Thymus (tissue), 11 donors: ENCODE data around the gene AZI2. TPM values are rescaled to one million over a fixed set of nuclear protein-coding genes. Genes with fewer than 3 reads are reported as not detected.
A peak's percentile ranks its signal among the peaks of the same experiment; 100 is the strongest.

Source experiments
- DNase-seq, 9 donors: peaks; one replicate each; pipeline ENCODE4 v3.0.0-alpha.2; 2013; ENCODE audit warnings: low spot score in 9 of 9, low read depth in 6 of 9, missing footprints in 1 of 9
- H3K27ac ChIP-seq, 2 donors: one replicate each; pipeline ENCODE4 v1.5.1; 2013; ENCODE audit warnings: control low read depth in 1 of 2, low read depth in 1 of 2, low read length in 1 of 2, mild to moderate bottlenecking in 1 of 2, moderate library complexity in 1 of 2
- H3K27me3 ChIP-seq, 2 donors: one replicate each; pipeline ENCODE4 v1.5.1; 2013; ENCODE audit warnings: low read length in 1 of 2; ENCODE audit not compliant: control insufficient read depth in 2 of 2, insufficient read depth in 1 of 2
- H3K36me3 ChIP-seq, 2 donors: one replicate each; pipeline ENCODE4 v1.5.1; 2013; ENCODE audit warnings: low read length in 1 of 2, mild to moderate bottlenecking in 1 of 2, moderate library complexity in 1 of 2; ENCODE audit not compliant: control insufficient read depth in 2 of 2, insufficient read depth in 2 of 2
- H3K4me1 ChIP-seq, 2 donors: one replicate each; pipeline ENCODE4 v1.5.1; 2013; ENCODE audit warnings: low read length in 2 of 2; ENCODE audit not compliant: control insufficient read depth in 2 of 2, insufficient read depth in 2 of 2
- H3K4me3 ChIP-seq, 2 donors: one replicate each; pipeline ENCODE4 v1.5.1; 2013; ENCODE audit warnings: low read length in 2 of 2, control low read depth in 1 of 2, mild to moderate bottlenecking in 1 of 2
- H3K9me3 ChIP-seq, 2 donors: one replicate each; pipeline ENCODE4 v1.5.1; 2013; ENCODE audit warnings: low read length in 1 of 2, mild to moderate bottlenecking in 1 of 2; ENCODE audit not compliant: control insufficient read depth in 2 of 2, insufficient read depth in 1 of 2
- WGBS: extraction: QIAGEN DNeasy Blood & Tissue Kit; methylation state at CpG from one replicate; pipeline ENCODE4 v1.1.7; 2013; 5-methylcytosine and 5-hydroxymethylcytosine counted together
- polyA plus RNA-seq: library from polyadenylated mRNA; stranded (reverse); fragments of 200-250 nt; gene quantifications from one replicate; pipeline ENCODE4 v1.2.3, GENCODE V29; 2013
- total RNA-seq: library from RNA; stranded (reverse); fragments of 120-200 nt; gene quantifications from one replicate; pipeline ENCODE4 v1.2.4, GENCODE V29; 2013
- donor health status: healthy.

Gene AZI2
- total and polyA plus RNA-seq, 2 donors = 40.3 to 77.5 TPM

- no peaks in the 10 kb centered on the region for H3K9me3 ChIP-seq
- DNase-seq = no peak
- H3K27me3 ChIP-seq = no peaks in the 10 kb centered on the region
- peaks cover 0 to 2% of the 10 kb centered on the region in 2 donors for H3K36me3 ChIP-seq
- WGBS = 98% methylated on average over 1 of the region's 1 CpG
- H3K4me1 ChIP-seq = peaks cover 11 to 13% of the 10 kb centered on the region in 2 donors
- H3K27ac ChIP-seq = no peak overlapping the region
- no peak overlapping the region for H3K4me3 ChIP-seq
Observed at GRCh38 chr3:28345690-28346089, 2.9 kb downstream of the AZI2 start.

- Histone ChIP-seq H3K27ac (no peak overlapping the region), H3K4me3 (no peak overlapping the region), H3K4me1 (peaks cover 5 to 10% of the 10 kb centered on the region in 2 donors), H3K9me3 (no peaks in the 10 kb centered on the region), H3K36me3 (peaks cover 0 to 2% of the 10 kb centered on the region in 2 donors), H3K27me3 (no peaks in the 10 kb centered on the region)
- DNase-seq = peak in 1 of 9 donors; percentile 16
Observed at GRCh38 chr3:28343144-28343543, 5.5 kb downstream of the AZI2 start.

GRCh38 chr3:28337230-28337629 is 11.4 kb downstream of the AZI2 start:
- DNase-seq = no peak
- H3K4me1 ChIP-seq = no peaks in the 10 kb centered on the region
- H3K4me3 ChIP-seq = no peak overlapping the region
- no peak overlapping the region for H3K27ac ChIP-seq
- H3K36me3 ChIP-seq = peaks cover 4 to 21% of the 10 kb centered on the region in 2 donors
- no peaks in the 10 kb centered on the region for H3K27me3 ChIP-seq
- H3K9me3 ChIP-seq = no peaks in the 10 kb centered on the region

GRCh38 chr3:28335246-28335645 is 13.4 kb downstream of the AZI2 start:
- no peaks in the 10 kb centered on the region for H3K4me1 ChIP-seq
- no peak overlapping the region for H3K4me3 ChIP-seq
- peaks cover 4 to 30% of the 10 kb centered on the region in 2 donors for H3K36me3 ChIP-seq
- no peak overlapping the region for H3K27ac ChIP-seq
- H3K27me3 ChIP-seq = no peaks in the 10 kb centered on the region
- DNase-seq = peak in 1 of 9 donors; percentile 42
- no peaks in the 10 kb centered on the region for H3K9me3 ChIP-seq
- WGBS = 53% methylated on average over 2 of the region's 2 CpGs

GRCh38 chr3:28334552-28334951 is 14.1 kb downstream of the AZI2 start:
- Histone ChIP-seq H3K9me3 (no peaks in the 10 kb centered on the region), H3K4me3 (no peak overlapping the region), H3K36me3 (peaks cover 4 to 30% of the 10 kb centered on the region in 2 donors), H3K27ac (no peak overlapping the region), H3K27me3 (no peaks in the 10 kb centered on the region), H3K4me1 (no peaks in the 10 kb centered on the region)
- no peak for DNase-seq

GRCh38 chr3:28328188-28329151 is 20.2 kb downstream of the AZI2 start:
- Histone ChIP-seq H3K4me1 (no peaks in the 10 kb centered on the region), H3K4me3 (no peak overlapping the region), H3K27ac (no peak overlapping the region), H3K27me3 (no peaks in the 10 kb centered on the region), H3K36me3 (peaks cover 0 to 32% of the 10 kb centered on the region in 2 donors), H3K9me3 (no peaks in the 10 kb centered on the region)
- DNase-seq = peak in 5 of 9 donors; percentile 21 to 62 (median 43)
- 95% methylated on average over 4 of the region's 4 CpGs for WGBS

- H3K27me3 ChIP-seq = no peaks in the 10 kb centered on the region
- H3K9me3 ChIP-seq = no peaks in the 10 kb centered on the region
- peaks cover 0 to 29% of the 10 kb centered on the region in 2 donors for H3K36me3 ChIP-seq
- no peaks in the 10 kb centered on the region for H3K4me1 ChIP-seq
- peak in 3 of 9 donors; percentile 9 to 52 (median 23) for DNase-seq
- H3K27ac ChIP-seq = no peak overlapping the region
- 60% methylated on average over 2 of the region's 2 CpGs for WGBS
- no peak overlapping the region for H3K4me3 ChIP-seq
Observed at GRCh38 chr3:28326458-28326926, 22.1 kb downstream of the AZI2 start.

- Histone ChIP-seq H3K27ac (no peak overlapping the region), H3K4me1 (no peaks in the 10 kb centered on the region), H3K36me3 (peaks cover 3 to 25% of the 10 kb centered on the region in 2 donors), H3K9me3 (no peaks in the 10 kb centered on the region), H3K4me3 (no peak overlapping the region), H3K27me3 (no peaks in the 10 kb centered on the region)
- 92% methylated on average over 1 of the region's 1 CpG for WGBS
- DNase-seq = no peak
Observed at GRCh38 chr3:28322464-28322863, 26.2 kb downstream of the AZI2 start.

- no peak overlapping the region for H3K27ac ChIP-seq
- H3K36me3 ChIP-seq = peaks cover 3 to 19% of the 10 kb centered on the region in 2 donors
- H3K4me1 ChIP-seq = no peaks in the 10 kb centered on the region
- no peak for DNase-seq
- no peaks in the 10 kb centered on the region for H3K9me3 ChIP-seq
- H3K27me3 ChIP-seq = no peaks in the 10 kb centered on the region
- H3K4me3 ChIP-seq = no peak overlapping the region
Observed at GRCh38 chr3:28320981-28321380, 27.6 kb downstream of the AZI2 start.
